Endodermal cell (in vitro differentiated cells): ENCODE measurements around the gene DPH7. TPM values are rescaled to one million over a fixed set of nuclear protein-coding genes. Genes with fewer than 3 reads are reported as not detected.
"Not testable (repeated sequence)": the region's sequence is repeated elsewhere in the genome, so short reads cannot be mapped to it uniquely, and the experiment has no call there.

ENCODE experiments used
- DNase-seq: peaks from one replicate; pipeline ENCODE4 v3.0.0-alpha.2; 2017
- H3K27ac ChIP-seq: 2 replicates; pipeline ENCODE4 v1.5.1; 2013; ENCODE audit warnings: mild to moderate bottlenecking, low read depth, low read length, moderate library complexity
- H3K27me3 ChIP-seq: 2 replicates; pipeline ENCODE4 v1.6.1; 2013; ENCODE audit warnings: mild to moderate bottlenecking, low read length, moderate library complexity; ENCODE audit not compliant: insufficient read depth, control insufficient read depth, poor library complexity, severe bottlenecking
- H3K36me3 ChIP-seq: 2 replicates; pipeline ENCODE4 v1.7.0; 2013; ENCODE audit warnings: mild to moderate bottlenecking, low read length, moderate library complexity; ENCODE audit not compliant: control insufficient read depth, insufficient read depth
- H3K4me1 ChIP-seq: one replicate; pipeline ENCODE4 v1.7.0; 2013; ENCODE audit warnings: low read length; ENCODE audit not compliant: control insufficient read depth, insufficient read depth
- H3K4me3 ChIP-seq: 2 replicates; pipeline ENCODE4 v1.5.1; 2013; ENCODE audit warnings: mild to moderate bottlenecking, low read length, moderate library complexity
- H3K9ac ChIP-seq: 2 replicates; pipeline ENCODE4 v1.6.1; 2013; ENCODE audit warnings: mild to moderate bottlenecking, low read length, moderate library complexity; ENCODE audit not compliant: poor library complexity, severe bottlenecking; ENCODE audit errors: extremely low read depth
- H3K9me3 ChIP-seq: 2 replicates; pipeline ENCODE4 v1.6.1; 2013; ENCODE audit warnings: mild to moderate bottlenecking, low read length, moderate library complexity; ENCODE audit not compliant: control insufficient read depth
- H3K27ac Mint-ChIP-seq: 2 replicates; pipeline ENCODE4 v1.8.0; 2020; ENCODE audit warnings: mixed read lengths
- H3K27me3 Mint-ChIP-seq: 2 replicates; pipeline ENCODE4 v1.8.0; 2021; ENCODE audit warnings: mild to moderate bottlenecking, mixed read lengths; ENCODE audit not compliant: insufficient read depth
- H3K36me3 Mint-ChIP-seq: 2 replicates; pipeline ENCODE4 v1.8.0; 2020; ENCODE audit warnings: low read depth, mixed read lengths
- H3K4me1 Mint-ChIP-seq: 2 replicates; pipeline ENCODE4 v1.8.0; 2020; ENCODE audit warnings: mixed read lengths
- H3K4me3 Mint-ChIP-seq: 2 replicates; pipeline ENCODE4 v1.8.0; 2020; ENCODE audit warnings: mild to moderate bottlenecking, moderate library complexity, mixed read lengths
- H3K9me3 Mint-ChIP-seq: 2 replicates; pipeline ENCODE4 v1.8.0; 2020; ENCODE audit warnings: mild to moderate bottlenecking, mixed read lengths
- CTCF ChIP-seq: fragments of 200-600 bp; sonication (generic); conservative IDR thresholded peaks from 2 replicates; pipeline ENCODE4 v1.5.0; 2021; ENCODE audit warnings: antibody characterized with exemption, mild to moderate bottlenecking
- WGBS, 2 experiments: methylation state at CpG; one replicate each; pipeline versions ENCODE4 v1.1.5 to v1.1.7; 2013; ENCODE audit warnings: missing lambda C conversion rate in 2 of 2, mixed read lengths in 1 of 2; ENCODE audit not compliant: insufficient coverage in 1 of 2, insufficient read length in 1 of 2; 5-methylcytosine and 5-hydroxymethylcytosine counted together
- total RNA-seq, 2 donors: library from RNA; stranded (reverse); fragmentation: NEBNext Ultra II Directional in 1 of 2; extraction: Animal tissue kit (Norgen Biotek cat#: 25700) in 1 of 2; gene quantifications; 2 replicates in 1 of 2; 3 replicates in 1 of 2; pipeline ENCODE4 v1.2.1, GENCODE V29; 2021

The DPH7 gene
- total RNA-seq, 2 donors from 2014 or later: 48.9 to 50.4 TPM

GRCh38 chr9:137569609-137570203, 9.0 kb downstream of the DPH7 start:
- H3K27me3 Mint-ChIP-seq: no peaks in the 10 kb centered on the region
- DNase-seq: no peak
- Histone ChIP-seq H3K9me3 (no peaks in the 10 kb centered on the region), H3K27me3 (no peaks in the 10 kb centered on the region), H3K4me1 (no peaks in the 10 kb centered on the region), H3K4me3 (no peak overlapping the region), H3K9ac (no peak overlapping the region), H3K36me3 (peaks cover 26% of the 10 kb centered on the region), H3K27ac (no peak overlapping the region)
- no peak overlapping the region for H3K4me3 Mint-ChIP-seq
- WGBS, 2 experiments: 86 to 100% methylated on average over 1 to 5 of the region's 5 CpGs
- H3K36me3 Mint-ChIP-seq: peaks cover 41% of the 10 kb centered on the region
- no peak overlapping the region for H3K27ac Mint-ChIP-seq
- H3K4me1 Mint-ChIP-seq: no peaks in the 10 kb centered on the region
- no peaks in the 10 kb centered on the region for H3K9me3 Mint-ChIP-seq
- no peak for TF ChIP-seq CTCF

- not testable (repeated sequence) for H3K4me3 Mint-ChIP-seq, H3K9me3 ChIP-seq, H3K9ac ChIP-seq, DNase-seq, H3K4me1 Mint-ChIP-seq, H3K27ac ChIP-seq, H3K9me3 Mint-ChIP-seq, H3K4me1 ChIP-seq, H3K27me3 ChIP-seq, H3K27me3 Mint-ChIP-seq, H3K4me3 ChIP-seq, H3K27ac Mint-ChIP-seq
- H3K36me3 Mint-ChIP-seq: peaks cover 41% of the 10 kb centered on the region
- peaks cover 28% of the 10 kb centered on the region for H3K36me3 ChIP-seq
- 97 to 98% methylated on average over 4 to 5 of the region's 5 CpGs for WGBS, 2 experiments
Measured at GRCh38 chr9:137568445-137568844, 10.3 kb downstream of the DPH7 start.

- H3K4me3 Mint-ChIP-seq: no peak overlapping the region
- no peak overlapping the region for H3K27ac ChIP-seq
- H3K27me3 ChIP-seq: no peaks in the 10 kb centered on the region
- DNase-seq: no peak
- no peak overlapping the region for H3K9ac ChIP-seq
- H3K27ac Mint-ChIP-seq: no peak overlapping the region
- no peaks in the 10 kb centered on the region for H3K4me1 ChIP-seq
- peaks cover 48% of the 10 kb centered on the region for H3K36me3 Mint-ChIP-seq
- H3K4me1 Mint-ChIP-seq: no peaks in the 10 kb centered on the region
- no peaks in the 10 kb centered on the region for H3K27me3 Mint-ChIP-seq
- 92 to 100% methylated on average over 7 to 17 of the region's 18 CpGs for WGBS, 2 experiments
- H3K9me3 Mint-ChIP-seq: peaks cover 5% of the 10 kb centered on the region
- no peak for TF ChIP-seq CTCF
- H3K36me3 ChIP-seq: peaks cover 37% of the 10 kb centered on the region
- H3K4me3 ChIP-seq: no peak overlapping the region
- peaks cover 3% of the 10 kb centered on the region for H3K9me3 ChIP-seq
Measured at GRCh38 chr9:137564817-137565411, 13.8 kb downstream of the DPH7 start.
